Dedifferentiated amniotic fluid mesenchymal stem cell (primary cell): ENCODE data around the gene LRRC63.
"Not testable (repeated sequence)": the region's sequence is repeated elsewhere in the genome, so short reads cannot be mapped to it uniquely, and the experiment has no call there.

Experiments used
- DNase-seq: peaks from one replicate; pipeline ENCODE4 v3.0.0-alpha.2; 2016; ENCODE audit errors: extremely low spot score

The LRRC63 gene

DNA sequence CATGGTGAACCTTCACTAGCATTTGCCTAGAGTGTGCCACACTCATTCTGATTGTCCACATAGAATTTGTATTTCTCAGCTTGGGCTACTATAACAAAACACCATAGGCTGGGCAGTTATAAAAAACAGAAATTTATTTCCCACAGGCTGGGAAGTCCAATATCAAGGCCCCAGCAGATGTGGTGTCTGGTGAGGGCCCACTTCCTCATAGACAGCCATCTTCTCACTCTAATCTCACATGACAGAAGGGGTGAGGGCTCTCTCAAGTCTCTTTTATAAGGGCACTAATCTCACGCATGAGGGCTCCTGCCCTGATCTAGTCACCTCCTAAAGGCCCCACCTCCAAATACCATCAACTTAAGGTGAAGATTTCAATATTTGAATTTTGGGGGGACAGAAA, 53.6 kb downstream of the LRRC63 start:
- DNase-seq = no peak

DNA sequence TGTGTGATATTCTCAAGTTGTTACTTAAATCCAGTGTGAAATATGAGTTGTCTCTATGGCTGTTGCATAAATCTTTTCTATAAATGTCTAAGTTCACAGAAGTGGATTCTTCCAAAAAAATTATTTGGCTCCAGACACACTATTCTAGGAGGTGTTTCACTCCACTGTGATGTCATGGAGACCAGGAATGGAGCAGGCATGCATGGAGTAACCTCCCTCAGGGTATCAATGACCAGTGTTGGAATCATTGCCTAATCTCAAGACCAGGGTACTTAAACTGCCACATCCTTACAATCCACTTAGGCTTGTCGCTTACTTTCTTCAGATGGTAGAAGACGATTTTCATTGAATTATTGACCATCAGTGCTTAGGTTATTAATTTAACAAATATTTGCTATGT, 55.4 kb downstream of the LRRC63 start:
- no peak for DNase-seq

DNA sequence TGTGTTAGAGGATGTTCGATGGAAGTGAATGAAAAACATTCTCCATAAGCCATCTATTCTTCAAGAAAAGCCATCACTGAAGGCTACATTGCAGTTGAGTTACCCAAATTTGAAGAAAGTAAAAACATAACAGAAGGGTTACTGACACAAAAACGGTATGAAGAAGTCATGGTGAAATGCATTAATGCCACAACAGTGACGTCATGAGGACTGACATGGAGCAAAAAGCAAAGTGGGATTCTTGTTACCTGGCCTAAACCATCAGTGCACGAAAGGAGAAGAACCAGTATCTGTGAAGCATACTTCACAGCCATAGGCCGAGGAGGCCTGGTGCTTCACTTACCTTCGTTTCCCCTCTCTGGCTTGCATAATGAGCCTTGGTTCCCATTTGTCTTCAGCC, 58.7 kb downstream of the LRRC63 start:
- DNase-seq = no peak

DNA sequence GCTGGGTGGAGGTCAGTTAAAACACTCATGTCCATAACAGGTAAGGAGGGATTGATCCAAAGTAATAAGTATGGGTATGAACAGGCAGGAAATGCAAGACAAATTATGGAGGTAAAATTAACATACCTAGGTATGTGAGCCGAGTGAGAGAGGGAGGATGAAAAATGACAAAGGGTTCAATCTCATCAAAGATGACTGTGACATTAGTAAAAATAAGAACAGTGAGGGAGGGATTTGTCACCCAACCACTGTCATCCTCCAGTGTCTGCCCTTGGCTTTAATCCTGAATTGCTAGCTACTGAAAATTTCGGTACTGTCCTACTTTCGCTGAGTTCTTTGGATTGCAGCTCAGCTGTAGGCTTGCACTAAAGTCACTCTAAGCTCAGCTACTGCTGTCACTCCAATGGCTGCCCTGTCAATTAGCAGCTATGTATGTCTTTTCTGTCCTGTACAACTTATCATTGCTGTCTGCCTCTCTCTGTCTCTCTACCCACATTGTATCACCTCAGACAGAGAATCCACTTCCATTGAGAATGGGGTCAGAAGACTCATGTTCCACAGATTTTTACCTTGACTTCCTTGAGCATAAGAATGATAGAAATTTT, 62.5 kb downstream of the LRRC63 start:
- no peak for DNase-seq

DNA sequence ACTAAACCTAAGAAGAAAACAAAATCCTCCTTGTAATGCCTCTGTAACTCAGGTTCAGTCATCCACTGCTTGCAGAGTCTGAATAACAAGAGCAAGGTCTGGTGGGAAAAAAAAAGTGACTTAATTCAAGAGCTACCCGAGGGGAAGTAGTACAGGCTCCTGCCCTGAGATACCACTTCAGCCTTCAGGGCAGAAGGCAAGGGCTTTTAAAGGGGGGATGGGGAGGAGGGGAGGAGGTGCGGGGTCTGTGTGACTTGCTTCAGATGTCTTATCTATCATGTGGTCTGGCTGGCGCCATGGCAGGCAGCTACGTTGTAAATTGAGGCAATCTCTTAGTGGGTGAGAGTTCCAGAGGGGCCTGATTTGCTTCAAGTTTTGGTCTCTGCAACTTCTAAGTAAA, 66.7 kb downstream of the LRRC63 start:
- DNase-seq = no peak

DNA sequence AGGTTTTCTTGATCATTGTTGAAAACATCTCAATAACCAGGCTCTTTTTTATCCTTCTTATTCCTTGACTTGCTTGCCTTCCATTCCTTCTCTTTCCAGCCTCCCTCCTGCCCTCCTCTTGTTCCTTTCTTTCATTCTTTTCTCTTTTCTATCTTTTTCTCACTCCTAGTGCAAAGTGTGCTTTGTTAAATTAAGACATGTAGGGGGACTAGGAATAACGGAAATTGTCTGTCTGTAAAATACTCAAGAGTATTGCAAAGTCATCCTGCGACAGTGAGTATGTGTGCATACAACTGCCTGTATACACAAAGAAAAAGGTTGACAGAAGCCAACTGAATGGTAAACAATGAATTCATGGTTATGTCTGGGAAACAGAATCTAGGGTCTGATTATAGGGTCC, 70.1 kb downstream of the LRRC63 start:
- no peak for DNase-seq

DNA sequence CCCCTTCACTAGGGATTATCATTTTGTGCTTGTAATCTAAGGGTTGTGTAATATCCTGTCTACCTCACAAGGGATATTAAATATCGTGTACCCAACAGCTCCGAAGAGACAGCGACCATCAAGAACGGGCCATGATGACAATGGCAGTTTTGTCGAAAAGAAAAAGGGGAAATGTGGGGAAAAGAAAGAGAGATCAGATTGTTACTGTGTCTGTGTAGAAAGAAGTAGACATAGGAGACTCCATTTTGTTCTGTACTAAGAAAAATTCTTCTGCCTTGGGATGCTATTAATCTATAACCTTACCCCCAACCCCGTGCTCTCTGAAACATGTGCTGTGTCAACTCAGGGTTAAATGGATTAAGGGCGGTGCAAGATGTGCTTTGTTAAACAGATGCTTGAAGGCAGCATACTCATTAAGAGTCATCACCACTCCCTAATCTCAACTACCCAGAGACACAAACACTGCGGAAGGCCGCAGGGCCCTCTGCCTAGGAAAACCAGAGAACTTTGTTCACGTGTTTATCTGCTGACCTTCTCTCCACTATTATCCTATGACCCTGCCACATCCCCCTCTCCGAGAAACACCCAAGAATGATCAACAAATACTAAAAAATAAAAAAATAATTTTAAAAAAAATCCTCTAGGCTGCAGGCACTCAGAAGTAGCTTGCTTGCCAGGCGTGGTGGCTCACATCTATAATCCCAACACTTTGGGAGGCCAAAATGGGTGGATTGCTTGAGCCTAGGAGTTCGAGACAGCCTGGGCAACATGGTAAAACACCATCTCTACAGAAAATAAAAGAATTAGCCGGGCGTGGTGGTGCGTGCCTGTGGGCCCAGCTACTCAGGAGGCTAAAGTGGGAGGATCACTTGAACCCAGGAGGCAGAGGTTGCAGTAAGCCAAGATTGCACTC, 72.4 kb downstream of the LRRC63 start:
- not testable (repeated sequence) for DNase-seq

DNA sequence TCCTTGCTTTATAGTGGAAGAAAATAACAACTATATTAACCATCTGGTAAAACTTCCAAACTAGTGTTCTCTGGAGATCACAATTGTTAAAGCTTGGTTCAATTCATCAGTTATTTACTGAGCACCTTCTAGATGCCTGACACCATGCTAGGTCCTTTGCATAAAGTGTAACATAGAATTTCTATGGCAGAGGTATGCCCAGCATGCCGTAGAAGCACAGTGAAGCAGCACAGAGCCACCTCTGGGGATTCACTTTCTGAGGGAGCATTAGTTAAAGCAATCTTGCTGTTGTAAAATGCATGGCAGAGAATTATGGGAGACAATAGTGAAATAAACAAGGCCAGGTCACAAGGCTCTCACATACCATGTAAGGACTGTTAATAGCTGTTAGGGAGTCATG, 75.2 kb downstream of the LRRC63 start:
- DNase-seq = no peak

DNA sequence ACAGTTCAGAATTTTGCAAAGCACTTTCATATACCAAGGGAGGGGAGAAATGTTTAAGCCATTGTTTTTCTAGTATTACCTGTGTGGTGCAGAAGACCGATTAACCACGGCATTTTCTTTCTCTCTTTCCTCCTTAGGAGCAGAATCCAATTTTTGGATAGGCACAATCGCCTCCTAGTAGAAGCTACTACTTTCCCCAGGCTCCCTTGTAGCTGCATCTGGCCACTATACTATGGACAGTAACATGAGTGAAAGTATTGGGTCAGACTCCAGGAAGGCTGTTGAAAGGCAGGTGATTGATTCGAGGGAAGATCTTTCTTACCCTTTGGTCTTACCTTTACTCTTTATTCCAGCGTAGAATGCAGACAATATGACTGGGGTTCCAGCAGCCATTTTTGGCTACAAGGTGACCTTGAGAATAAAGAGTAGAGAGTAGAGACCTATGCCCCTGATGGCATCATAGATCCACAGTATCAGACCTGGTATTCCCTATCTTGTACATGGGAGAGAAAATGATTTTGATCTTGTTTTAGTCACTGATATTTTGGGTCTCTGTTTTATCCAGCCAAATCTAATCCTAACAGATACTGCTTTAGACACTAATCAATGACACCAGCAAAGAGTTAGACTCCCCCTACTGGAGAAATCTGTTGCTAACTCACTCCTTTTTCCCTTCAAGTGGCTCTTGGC, 77.0 kb downstream of the LRRC63 start:
- peak; percentile 30 for DNase-seq

DNA sequence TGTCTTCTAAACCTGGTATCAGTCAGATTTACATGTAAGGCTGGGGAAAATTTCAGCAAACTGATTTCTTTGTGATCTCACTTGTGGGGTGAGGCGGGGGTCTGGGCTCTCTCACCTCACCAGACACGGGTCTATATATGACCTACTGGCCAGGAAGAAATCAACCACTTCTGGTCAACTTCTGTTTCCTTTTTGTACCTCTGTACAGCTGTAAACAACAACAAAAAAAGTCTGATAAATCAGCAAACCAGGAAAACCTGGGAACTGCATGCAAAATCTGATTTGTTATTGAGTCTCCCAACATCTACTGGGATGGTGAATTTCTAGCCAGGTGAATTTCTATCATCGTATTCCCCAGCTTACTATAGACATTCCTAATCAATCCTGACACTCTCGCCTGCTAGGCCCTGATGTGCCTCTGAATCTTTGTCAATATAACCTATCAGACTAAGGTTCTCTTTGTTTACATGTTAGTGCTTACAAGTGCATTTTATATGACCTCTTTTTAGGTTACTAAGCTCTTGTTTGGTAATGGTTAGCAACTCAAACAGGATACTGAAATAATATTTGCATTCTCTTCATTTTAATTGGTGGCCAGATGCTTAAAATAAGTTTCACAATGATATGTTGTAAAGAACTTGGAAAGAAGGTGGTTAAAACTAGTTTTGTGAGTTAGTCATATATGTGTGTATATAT, 77.7 kb downstream of the LRRC63 start:
- DNase-seq = no peak

DNA sequence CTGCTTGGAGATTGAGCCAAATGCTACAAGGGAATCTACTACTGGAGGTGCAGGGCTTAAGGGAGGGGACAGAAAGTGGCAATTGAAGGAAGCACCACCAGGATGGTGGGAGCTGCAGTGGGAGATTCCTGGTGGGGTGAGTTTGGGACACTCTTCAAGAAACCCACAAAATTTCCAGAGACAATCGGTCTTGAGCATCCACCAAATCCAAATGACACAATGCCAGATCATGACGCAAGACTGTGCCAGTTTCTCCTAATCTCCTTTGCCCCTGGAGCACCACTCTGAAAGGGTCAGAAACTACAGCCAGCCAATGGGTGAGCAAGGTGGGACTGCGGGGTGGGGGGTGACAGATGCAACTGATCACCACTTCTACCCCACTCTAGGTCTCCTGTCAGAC, 78.7 kb downstream of the LRRC63 start:
- DNase-seq = no peak

DNA sequence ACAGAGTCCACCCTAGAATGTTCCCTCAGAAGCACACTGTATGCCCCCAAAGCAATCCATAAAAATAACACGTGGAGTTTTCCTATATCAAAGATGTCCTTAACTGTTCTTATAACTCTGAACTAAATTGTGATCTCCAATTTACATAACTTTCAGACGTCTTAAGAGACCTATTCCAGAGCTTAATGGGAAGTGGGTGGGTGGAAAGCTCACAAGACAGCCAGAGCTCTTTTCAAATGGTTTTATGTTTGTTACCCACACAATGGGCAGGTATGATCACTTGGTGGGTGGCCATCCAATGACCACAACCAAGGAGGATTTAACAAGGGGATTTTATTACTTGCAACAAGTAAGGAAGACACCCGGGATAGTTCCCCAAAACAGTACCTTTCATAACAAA, 81.7 kb downstream of the LRRC63 start:
- no peak for DNase-seq

DNA sequence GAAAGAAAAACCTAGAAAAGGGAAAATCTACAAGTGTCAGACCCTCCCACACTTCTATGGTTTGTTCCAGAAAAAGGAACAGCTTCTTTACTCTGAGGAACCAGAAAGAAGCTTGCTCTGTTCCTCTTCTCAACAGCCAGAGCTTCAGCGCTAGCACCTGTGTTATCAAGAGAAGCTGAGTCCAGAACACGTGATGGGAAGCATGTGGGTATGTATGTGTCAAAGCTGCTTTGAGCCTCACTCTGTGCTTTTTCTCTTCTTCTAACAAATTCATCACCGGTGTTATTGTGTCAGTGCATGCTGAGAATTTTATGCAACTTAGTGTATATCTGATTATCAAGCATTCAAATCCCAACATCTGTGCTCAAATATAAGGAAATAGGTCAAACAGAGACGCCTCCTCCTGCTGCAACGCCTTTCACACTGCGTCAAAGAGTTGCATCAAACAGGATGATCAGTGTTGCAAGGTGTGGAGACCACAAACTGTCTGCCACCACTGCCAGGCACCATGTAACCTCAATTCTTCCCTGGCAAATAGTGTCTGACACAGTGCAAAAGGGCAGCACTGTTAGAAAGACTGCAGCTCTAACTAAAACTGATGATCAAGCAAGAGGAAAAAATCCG, 83.9 kb downstream of the LRRC63 start:
- DNase-seq = no peak

DNA sequence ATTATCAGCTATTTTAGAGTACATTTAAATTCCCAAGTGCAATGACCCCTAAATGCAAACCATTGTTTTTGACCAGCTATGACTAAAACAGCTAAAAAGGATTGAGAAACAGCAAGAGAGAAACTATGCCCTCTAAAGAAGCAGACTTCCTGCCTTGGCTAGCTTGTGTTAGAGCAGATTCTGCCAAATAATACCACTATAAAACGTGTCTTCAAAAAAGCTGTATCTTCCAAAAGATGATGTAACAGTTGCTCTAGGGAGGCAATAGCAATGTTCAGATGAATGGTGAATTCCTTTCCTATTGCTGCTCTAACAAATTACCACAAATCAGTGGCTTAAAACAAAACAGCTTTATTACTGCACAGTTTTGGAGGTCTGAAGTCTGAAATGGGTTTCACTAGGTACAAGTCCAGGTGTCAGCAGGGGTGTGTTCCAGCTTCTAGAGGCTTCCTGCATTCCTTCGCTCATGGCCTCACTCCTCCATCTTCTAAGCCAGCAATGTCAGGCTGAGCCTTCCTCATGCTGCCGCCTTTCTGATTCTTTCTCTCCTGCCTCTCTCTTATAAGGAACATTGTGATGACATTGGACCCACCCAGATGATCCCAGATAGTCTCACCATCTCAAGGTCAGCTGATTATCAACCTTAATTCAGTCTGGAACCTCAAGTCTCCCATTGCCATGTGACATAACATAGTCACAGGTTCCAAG, 84.5 kb downstream of the LRRC63 start:
- DNase-seq = peak; percentile 98

DNA sequence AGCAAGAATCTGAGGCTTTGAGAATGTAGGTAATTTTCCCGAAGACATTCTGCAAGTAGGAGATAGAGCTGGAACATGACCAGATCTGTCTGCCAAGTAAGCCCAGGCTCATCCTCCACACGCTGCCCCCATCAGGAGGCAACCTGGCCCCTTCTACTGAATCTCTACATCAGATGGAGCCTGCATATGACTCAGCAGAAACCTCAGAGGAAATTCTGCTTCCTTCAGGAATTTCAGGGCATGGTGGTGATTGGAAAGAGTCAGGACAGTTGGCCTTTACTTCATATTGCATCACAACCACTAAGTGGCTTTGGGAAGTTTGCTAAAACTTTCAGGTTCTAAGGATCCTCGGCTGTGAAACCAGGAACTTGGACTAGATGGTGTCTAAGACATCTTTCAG, 85.2 kb downstream of the LRRC63 start:
- DNase-seq = peak; percentile 86

DNA sequence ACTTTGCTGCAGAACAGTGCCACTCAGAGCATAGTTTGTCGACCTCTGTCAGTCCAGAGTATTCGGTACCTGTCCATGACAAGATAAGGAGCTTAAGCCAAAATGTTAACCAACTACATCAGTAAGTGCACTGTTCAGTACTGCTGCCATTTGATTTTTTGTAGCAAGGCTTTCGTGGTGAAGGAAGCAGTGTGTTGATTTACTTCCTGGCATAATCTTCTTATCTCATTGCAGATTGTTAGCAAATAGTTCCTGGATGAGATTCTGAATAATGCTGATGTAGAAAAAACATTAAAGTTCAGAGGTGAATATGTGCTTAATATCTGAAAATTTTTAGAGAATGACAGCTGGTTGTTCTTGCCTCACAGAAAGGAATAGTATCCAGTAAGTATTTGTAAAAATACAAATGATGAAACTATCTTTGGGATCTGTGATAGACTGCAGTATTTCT, 85.7 kb downstream of the LRRC63 start:
- DNase-seq = peak; percentile 16

DNA sequence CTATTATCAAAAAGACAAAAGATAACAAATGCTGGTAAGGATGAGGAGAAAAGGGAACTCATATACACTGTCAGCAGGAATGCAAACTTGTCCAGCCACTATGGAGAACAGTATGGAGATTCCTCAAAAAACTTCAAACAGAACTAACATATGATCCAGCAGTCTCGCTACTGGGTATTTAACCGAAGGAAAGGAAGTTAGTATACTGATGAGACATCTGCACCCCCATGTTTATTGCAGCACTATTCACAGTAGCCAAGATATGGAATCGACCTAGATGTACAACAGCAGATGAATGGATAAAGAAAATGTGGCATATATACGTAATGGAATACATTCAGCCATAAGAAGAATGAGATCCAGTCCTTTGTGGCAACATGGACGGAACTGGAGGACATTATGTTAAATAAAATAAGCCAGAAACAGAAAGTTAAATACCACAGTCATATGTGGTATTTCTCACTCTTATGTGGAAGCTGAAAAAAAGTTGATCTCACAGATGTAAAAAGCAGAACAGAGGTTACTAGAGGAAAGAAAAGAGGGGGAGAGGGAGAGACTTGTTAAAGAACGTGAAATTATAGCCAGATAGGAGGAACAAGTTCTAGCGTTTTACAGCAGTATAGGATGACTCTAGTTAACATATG, 92.1 kb downstream of the LRRC63 start:
- no peak for DNase-seq

DNA sequence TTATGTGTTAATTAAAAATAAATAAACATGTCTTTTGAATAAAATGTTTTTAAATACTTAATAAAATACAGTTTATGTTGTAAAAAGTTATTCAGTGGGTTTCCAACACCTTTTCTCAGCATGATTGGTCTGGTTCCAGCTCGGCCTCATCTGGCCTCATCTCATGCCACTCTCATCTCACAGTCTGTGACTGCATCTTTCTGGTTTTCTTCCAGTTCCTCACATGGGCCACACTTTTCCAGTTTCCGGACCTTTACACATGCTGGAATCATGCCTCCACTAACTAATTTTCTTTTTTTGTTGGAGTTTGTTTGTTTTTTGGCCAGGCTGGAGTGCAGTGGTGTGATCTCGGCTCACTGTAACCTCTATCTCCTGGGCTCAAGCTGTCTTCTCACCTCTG, 92.8 kb downstream of the LRRC63 start:
- DNase-seq = no peak

DNA sequence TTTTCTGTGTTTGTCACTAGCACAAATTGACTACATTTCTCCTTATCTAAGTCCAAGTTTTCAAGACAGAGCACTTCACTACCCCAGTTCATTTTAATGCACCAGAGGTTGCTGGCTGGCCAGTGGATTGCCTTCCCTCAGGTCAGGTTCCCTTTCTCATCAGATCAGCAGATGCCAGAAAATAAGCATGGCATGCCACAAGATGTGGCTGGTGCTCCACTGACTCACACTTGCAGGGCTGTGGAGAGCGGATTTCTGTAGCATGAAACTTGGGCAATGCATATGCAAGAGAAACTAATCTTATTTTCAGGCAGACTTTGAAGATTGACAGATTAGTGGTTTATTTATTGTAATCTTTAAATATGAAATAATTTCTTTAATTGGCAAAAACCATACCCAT, 95.8 kb downstream of the LRRC63 start:
- no peak for DNase-seq

DNA sequence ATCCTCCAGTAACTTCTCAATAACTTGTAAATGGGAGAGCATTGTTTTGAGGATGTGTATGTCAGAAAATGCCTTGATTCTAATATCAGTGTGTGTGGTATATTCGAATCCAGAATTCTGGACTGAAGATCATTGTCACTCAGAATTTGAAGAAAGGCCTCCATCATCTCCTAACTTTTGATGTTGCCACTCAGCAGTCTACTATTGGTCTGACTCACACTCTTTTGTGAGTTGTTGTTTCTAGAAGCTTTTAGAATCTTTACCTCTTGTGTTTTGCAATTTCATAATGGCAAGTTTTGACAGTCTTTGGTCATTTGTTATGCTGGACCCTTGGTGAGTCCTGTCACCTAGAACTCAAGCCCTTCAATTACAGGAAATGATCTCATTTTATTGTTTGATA, 98.3 kb downstream of the LRRC63 start:
- DNase-seq = no peak

DNA sequence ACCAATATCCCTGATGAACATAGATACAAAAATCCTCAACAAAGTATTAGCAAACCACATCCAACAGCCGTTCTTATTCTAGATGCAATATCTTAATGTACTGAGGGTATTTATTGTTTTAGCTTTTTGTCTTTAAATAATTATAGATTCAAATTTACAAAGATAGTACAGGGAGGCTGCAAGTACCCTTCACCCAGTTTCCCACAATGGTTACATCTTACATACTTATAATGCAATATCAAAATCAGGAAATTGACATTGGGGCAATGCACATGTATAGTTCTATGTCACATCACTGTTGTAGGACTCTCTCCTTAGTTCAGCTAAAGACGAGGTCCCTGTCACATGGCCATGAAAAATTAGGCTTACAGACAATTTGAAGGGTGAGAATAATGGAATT, 99.5 kb downstream of the LRRC63 start:
- DNase-seq = no peak
